HepG2 (cell line): Measurements from ENCODE around the gene GSDMA. TPM values are rescaled to one million over a fixed set of nuclear protein-coding genes. Genes with fewer than 3 reads are reported as not detected.

ENCODE experiments used
- ATF7-NPFF ChIP-seq: sonication (generic); formaldehyde crosslinking; IDR thresholded peaks from 2 replicates; pipeline ENCODE4 v1.8.1; 2023; ENCODE audit warnings: mild to moderate bottlenecking, low read depth, missing genetic modification reagents, moderate library complexity
- CENPT ChIP-seq: sonication (generic); formaldehyde crosslinking; IDR thresholded peaks from 2 replicates; pipeline ENCODE4 v1.8.0; 2022; ENCODE audit warnings: low read depth, mild to moderate bottlenecking, moderate library complexity, missing genetic modification reagents
- FOXK1 ChIP-seq: sonication (generic); formaldehyde crosslinking; IDR thresholded peaks from 2 replicates; pipeline ENCODE4 v1.4.0; 2020; ENCODE audit warnings: low read depth, missing genetic modification reagents, borderline replicate concordance
- MED13 ChIP-seq: sonication (generic); formaldehyde crosslinking; IDR thresholded peaks from 2 replicates; pipeline ENCODE4 v1.5.0; 2020; ENCODE audit warnings: missing genetic modification reagents
- MTA3 ChIP-seq: sonication (generic); formaldehyde crosslinking; IDR thresholded peaks from 2 replicates; pipeline ENCODE4 v1.4.0; 2020; ENCODE audit warnings: missing genetic modification reagents
- NCOR1 ChIP-seq: fragments of 200-600 bp; sonication (generic); IDR thresholded peaks from 2 replicates; pipeline ENCODE4 v1.7.0; 2017; ENCODE audit warnings: antibody characterized with exemption, low read length, borderline replicate concordance
- POLR2A ChIP-seq, 2 experiments: IDR thresholded peaks; 2 replicates each; pipeline ENCODE4 v1.6.1; 2011; ENCODE audit warnings: low read depth in 2 of 2, low read length in 2 of 2, mild to moderate bottlenecking in 1 of 2, moderate library complexity in 1 of 2; ENCODE audit not compliant: insufficient read depth in 1 of 2
- REPIN1 ChIP-seq: sonication (generic); formaldehyde crosslinking; IDR thresholded peaks from 2 replicates; pipeline ENCODE4 v1.8.0; 2022; ENCODE audit warnings: missing genetic modification reagents, low read depth, mild to moderate bottlenecking, borderline replicate concordance
- SNRNP70 ChIP-seq: fragments of 200-400 bp; formaldehyde crosslinking; IDR thresholded peaks from 2 replicates; pipeline ENCODE4 v1.6.1; 2017; ENCODE audit warnings: mild to moderate bottlenecking, low read depth, low read length, moderate library complexity
- SOX13 ChIP-seq, 3 experiments: fragments of 450-650 bp in 1 of 3; sonication (generic) in 1 of 3; formaldehyde crosslinking in 1 of 3; IDR thresholded peaks in 2 of 3; conservative IDR thresholded peaks in 1 of 3; 2 replicates each; pipeline versions ENCODE4 v1.5.0 to v1.6.1; 2016 to 2020; ENCODE audit warnings: antibody characterized with exemption in 1 of 3, mild to moderate bottlenecking in 1 of 3, missing compliant biosample characterization in 1 of 3, missing genetic modification reagents in 1 of 3, moderate library complexity in 1 of 3
- STAG1 ChIP-seq: sonication (generic); formaldehyde crosslinking; IDR thresholded peaks from 2 replicates; pipeline ENCODE4 v1.4.0; 2020; ENCODE audit warnings: missing genetic modification reagents
- ZBTB42 ChIP-seq: sonication (generic); formaldehyde crosslinking; IDR thresholded peaks from 2 replicates; pipeline ENCODE4 v1.5.0; 2020; ENCODE audit warnings: mild to moderate bottlenecking, missing genetic modification reagents
- ZFP36 ChIP-seq: fragments of 150-350 bp; IDR thresholded peaks from 2 replicates; pipeline ENCODE4 v1.6.1; 2018; ENCODE audit warnings: borderline replicate concordance, low read length, low read depth; ENCODE audit not compliant: partially characterized antibody
- ZNF33B ChIP-seq: sonication (generic); formaldehyde crosslinking; IDR thresholded peaks from 2 replicates; pipeline ENCODE4 v1.5.1; 2020; ENCODE audit warnings: mild to moderate bottlenecking, missing genetic modification reagents
- ZNF432 ChIP-seq: sonication (generic); formaldehyde crosslinking; IDR thresholded peaks from 2 replicates; pipeline ENCODE4 v1.5.0; 2020; ENCODE audit warnings: missing genetic modification reagents, mild to moderate bottlenecking, borderline replicate concordance
- ZNF441 ChIP-seq: sonication (generic); formaldehyde crosslinking; IDR thresholded peaks from 2 replicates; pipeline ENCODE4 v1.7.0; 2021; ENCODE audit warnings: missing genetic modification reagents, borderline replicate concordance
- ZNF451 ChIP-seq: sonication (generic); formaldehyde crosslinking; IDR thresholded peaks from 2 replicates; pipeline ENCODE4 v1.5.0; 2020; ENCODE audit warnings: mild to moderate bottlenecking, missing genetic modification reagents
- ZNF605 ChIP-seq: sonication (generic); formaldehyde crosslinking; IDR thresholded peaks from 2 replicates; pipeline ENCODE4 v1.8.0; 2022; ENCODE audit warnings: mild to moderate bottlenecking, missing genetic modification reagents
- ZNF614 ChIP-seq: IDR thresholded peaks from 2 replicates; pipeline ENCODE4 v1.6.1; 2018; ENCODE audit warnings: missing biosample characterization, missing genetic modification reagents, inconsistent platforms, borderline replicate concordance
- ZNF761 ChIP-seq: sonication (generic); formaldehyde crosslinking; conservative IDR thresholded peaks from 2 replicates; pipeline ENCODE4 v1.4.0; 2020; ENCODE audit warnings: mild to moderate bottlenecking, missing genetic modification reagents
- ZNF891 ChIP-seq: sonication (generic); formaldehyde crosslinking; IDR thresholded peaks from 2 replicates; pipeline ENCODE4 v1.5.0; 2020; ENCODE audit warnings: mild to moderate bottlenecking, missing genetic modification reagents
- polyA plus RNA-seq, 8 experiments: library from polyadenylated mRNA; depleted of rRNA in 3 of 8; stranded (reverse) in 7 of 8; unstranded in 1 of 8; fragments of >200 nt; fragmentation: Illumina TruSeq in 4 of 8; extraction: Trizol in 4 of 8; gene quantifications; 2 replicates each; pipeline versions ENCODE4 v1.2.1 to v1.2.3, GENCODE V29; 2011 to 2016; ENCODE audit warnings: low read depth in 4 of 8, missing spikeins in 1 of 8, mixed read lengths in 1 of 8; ENCODE audit not compliant: insufficient read depth in 1 of 8
- total RNA-seq, 5 experiments: library from RNA; depleted of rRNA; stranded (reverse); fragments of >200 nt; fragmentation: Illumina TruSeq; extraction: Trizol; gene quantifications; 2 replicates each; pipeline ENCODE4 v1.2.3, GENCODE V29; 2016; ENCODE audit warnings: low read depth in 1 of 5
- TF ChIP-seq, protein P1 (sequence below): sonication (generic); formaldehyde crosslinking; conservative IDR thresholded peaks from 2 replicates; pipeline ENCODE4 v1.4.0; 2020; ENCODE audit warnings: missing genetic modification reagents
- TF ChIP-seq, protein P2 (sequence below): sonication (generic); formaldehyde crosslinking; IDR thresholded peaks from 2 replicates; pipeline ENCODE4 v1.5.0; 2020; ENCODE audit warnings: missing genetic modification reagents
- TF ChIP-seq, protein P3 (sequence below): sonication (generic); formaldehyde crosslinking; IDR thresholded peaks from 2 replicates; pipeline ENCODE4 v1.5.0; 2020; ENCODE audit warnings: missing genetic modification reagents
- TF ChIP-seq, protein P4 (sequence below): sonication (generic); formaldehyde crosslinking; IDR thresholded peaks from 2 replicates; pipeline ENCODE4 v1.4.0; 2020; ENCODE audit warnings: missing genetic modification reagents

Gene GSDMA
- total and polyA plus RNA-seq, 2 of the 13 experiments (the other 11 are each of a cell fraction or from before 2014, with no cell fraction given) = not detected

DNA sequence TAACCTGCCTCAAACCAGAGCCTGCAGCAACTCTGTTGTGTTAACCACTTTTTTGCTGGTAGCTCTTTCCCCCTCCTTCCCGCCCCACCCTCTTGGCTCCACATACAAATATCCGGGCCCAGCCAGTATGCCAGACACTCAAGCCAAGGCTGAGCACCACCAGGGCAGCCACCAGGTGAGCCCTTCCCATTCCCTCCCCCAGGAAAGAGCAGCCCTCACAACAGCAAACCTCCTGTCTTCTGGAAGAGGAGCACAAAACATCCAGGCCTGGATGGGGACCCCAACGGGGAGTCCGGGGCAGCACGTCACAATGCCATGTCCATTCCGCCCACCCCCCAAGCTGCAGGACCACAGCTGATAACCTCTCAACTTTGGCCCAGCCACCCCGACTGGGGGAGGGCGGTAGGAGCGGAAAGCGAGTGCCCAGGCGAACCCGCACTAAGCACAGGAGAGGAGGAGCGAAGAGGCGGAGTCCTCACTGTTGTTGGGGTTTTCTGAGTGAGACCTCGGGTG lies 36.2 kb upstream of the GSDMA start (continued):
- TF ChIP-seq, protein P1, sequence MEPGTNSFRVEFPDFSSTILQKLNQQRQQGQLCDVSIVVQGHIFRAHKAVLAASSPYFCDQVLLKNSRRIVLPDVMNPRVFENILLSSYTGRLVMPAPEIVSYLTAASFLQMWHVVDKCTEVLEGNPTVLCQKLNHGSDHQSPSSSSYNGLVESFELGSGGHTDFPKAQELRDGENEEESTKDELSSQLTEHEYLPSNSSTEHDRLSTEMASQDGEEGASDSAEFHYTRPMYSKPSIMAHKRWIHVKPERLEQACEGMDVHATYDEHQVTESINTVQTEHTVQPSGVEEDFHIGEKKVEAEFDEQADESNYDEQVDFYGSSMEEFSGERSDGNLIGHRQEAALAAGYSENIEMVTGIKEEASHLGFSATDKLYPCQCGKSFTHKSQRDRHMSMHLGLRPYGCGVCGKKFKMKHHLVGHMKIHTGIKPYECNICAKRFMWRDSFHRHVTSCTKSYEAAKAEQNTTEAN (CRISPR knock-in tag) = no peak
- TF ChIP-seq ATF7-NPFF (CRISPR knock-in tag) = peak; percentile 16; the same call in 1 of the 2 replicates
- peak; percentile 85 for TF ChIP-seq ZNF605 (CRISPR knock-in tag)
- peak; percentile 30; the same call in 1 of the 2 replicates for TF ChIP-seq FOXK1 (CRISPR knock-in tag)
- no peak for TF ChIP-seq ZFP36
- TF ChIP-seq MED13 (CRISPR knock-in tag) = no peak
- TF ChIP-seq STAG1 (CRISPR knock-in tag) = no peak
- peak; percentile 47; the same call in 1 of the 2 replicates for TF ChIP-seq ZNF441
- TF ChIP-seq POLR2A (IDR thresholded peaks at IDR 0.05; ENCODE audit: insufficient read depth in 1 of 2, low read depth in 2 of 2, low read length in 2 of 2) = peak; percentile 62 to 80; a peak in 3 of 4 replicates
- TF ChIP-seq, protein P2, sequence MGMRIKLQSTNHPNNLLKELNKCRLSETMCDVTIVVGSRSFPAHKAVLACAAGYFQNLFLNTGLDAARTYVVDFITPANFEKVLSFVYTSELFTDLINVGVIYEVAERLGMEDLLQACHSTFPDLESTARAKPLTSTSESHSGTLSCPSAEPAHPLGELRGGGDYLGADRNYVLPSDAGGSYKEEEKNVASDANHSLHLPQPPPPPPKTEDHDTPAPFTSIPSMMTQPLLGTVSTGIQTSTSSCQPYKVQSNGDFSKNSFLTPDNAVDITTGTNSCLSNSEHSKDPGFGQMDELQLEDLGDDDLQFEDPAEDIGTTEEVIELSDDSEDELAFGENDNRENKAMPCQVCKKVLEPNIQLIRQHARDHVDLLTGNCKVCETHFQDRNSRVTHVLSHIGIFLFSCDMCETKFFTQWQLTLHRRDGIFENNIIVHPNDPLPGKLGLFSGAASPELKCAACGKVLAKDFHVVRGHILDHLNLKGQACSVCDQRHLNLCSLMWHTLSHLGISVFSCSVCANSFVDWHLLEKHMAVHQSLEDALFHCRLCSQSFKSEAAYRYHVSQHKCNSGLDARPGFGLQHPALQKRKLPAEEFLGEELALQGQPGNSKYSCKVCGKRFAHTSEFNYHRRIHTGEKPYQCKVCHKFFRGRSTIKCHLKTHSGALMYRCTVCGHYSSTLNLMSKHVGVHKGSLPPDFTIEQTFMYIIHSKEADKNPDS (CRISPR knock-in tag) = no peak
- 0 out of 2 replicates have a peak, but pooled peaks have one; percentile 15 for TF ChIP-seq ZNF451 (CRISPR knock-in tag)
- TF ChIP-seq REPIN1 (CRISPR knock-in tag) = no peak
- TF ChIP-seq SOX13 (IDR thresholded peaks at IDR 0.05) = 0 out of 2 replicates have a peak, but pooled peaks have one; percentile 5
- peak in 1 of 2 experiments; percentile 31; a peak in 1 of 4 replicates for TF ChIP-seq SOX13 (CRISPR knock-in tag; conservative IDR thresholded peaks at IDR 0.05 in 1 of 2, IDR thresholded peaks at IDR 0.05 in 1 of 2)
- TF ChIP-seq SNRNP70 = no peak
- TF ChIP-seq ZNF432 (CRISPR knock-in tag) = no peak
- TF ChIP-seq ZNF614 (CRISPR knock-in tag) = no peak
- no peak for TF ChIP-seq CENPT
- TF ChIP-seq ZNF891 (CRISPR knock-in tag) = no peak; the same call in 1 of the 2 replicates
- TF ChIP-seq NCOR1 = no peak
- 0 out of 2 replicates have a peak, but pooled peaks have one; percentile 32 for TF ChIP-seq ZNF33B (CRISPR knock-in tag)
- no peak for TF ChIP-seq ZNF761 (CRISPR knock-in tag)
- TF ChIP-seq, protein P3, sequence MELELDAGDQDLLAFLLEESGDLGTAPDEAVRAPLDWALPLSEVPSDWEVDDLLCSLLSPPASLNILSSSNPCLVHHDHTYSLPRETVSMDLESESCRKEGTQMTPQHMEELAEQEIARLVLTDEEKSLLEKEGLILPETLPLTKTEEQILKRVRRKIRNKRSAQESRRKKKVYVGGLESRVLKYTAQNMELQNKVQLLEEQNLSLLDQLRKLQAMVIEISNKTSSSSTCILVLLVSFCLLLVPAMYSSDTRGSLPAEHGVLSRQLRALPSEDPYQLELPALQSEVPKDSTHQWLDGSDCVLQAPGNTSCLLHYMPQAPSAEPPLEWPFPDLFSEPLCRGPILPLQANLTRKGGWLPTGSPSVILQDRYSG = no peak
- no peak for TF ChIP-seq ZBTB42 (CRISPR knock-in tag)
- TF ChIP-seq MTA3 (CRISPR knock-in tag) = no peak
- TF ChIP-seq, protein P4, sequence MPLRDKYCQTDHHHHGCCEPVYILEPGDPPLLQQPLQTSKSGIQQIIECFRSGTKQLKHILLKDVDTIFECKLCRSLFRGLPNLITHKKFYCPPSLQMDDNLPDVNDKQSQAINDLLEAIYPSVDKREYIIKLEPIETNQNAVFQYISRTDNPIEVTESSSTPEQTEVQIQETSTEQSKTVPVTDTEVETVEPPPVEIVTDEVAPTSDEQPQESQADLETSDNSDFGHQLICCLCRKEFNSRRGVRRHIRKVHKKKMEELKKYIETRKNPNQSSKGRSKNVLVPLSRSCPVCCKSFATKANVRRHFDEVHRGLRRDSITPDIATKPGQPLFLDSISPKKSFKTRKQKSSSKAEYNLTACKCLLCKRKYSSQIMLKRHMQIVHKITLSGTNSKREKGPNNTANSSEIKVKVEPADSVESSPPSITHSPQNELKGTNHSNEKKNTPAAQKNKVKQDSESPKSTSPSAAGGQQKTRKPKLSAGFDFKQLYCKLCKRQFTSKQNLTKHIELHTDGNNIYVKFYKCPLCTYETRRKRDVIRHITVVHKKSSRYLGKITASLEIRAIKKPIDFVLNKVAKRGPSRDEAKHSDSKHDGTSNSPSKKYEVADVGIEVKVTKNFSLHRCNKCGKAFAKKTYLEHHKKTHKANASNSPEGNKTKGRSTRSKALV (CRISPR knock-in tag) = no peak
